ENCODE measurements around the gene WASL. TPM values are rescaled to one million over a fixed set of nuclear protein-coding genes. Genes with fewer than 3 reads are reported as not detected.
"Not testable (repeated sequence)": the region's sequence is repeated elsewhere in the genome, so short reads cannot be mapped to it uniquely, and the experiment has no call there.

WASL gene
- total and polyA plus RNA-seq, 4 donors, result 21.3 to 48.2 (median 37.5) TPM

GRCh38 chr7:123635551-123636359 is 113.0 kb downstream of the WASL start:
- ATAC-seq (ENCODE audit: low FRiP score) (no peak), DNase-seq (no peak)
- intact Hi-C loops (cut with DNase I), result no loop called here

GRCh38 chr7:123634011-123634573 is 114.7 kb downstream of the WASL start:
- WGBS, 2 donors, result 78 to 89% methylated on average over 2 of the region's 2 CpGs
- H3K9me3 ChIP-seq (ENCODE audit: control insufficient read depth, low read length); DNase-seq; ATAC-seq (ENCODE audit: low FRiP score); H3K4me1 ChIP-seq (ENCODE audit: control insufficient read depth in 1 of 2, insufficient read depth in 2 of 2, low read length in 2 of 2); intact Hi-C loops (cut with DNase I); H3K4me3 ChIP-seq (ENCODE audit: low read length in 2 of 2); H3K36me3 ChIP-seq (ENCODE audit: control insufficient read depth in 1 of 2, insufficient read depth in 2 of 2, low read length in 1 of 2); H3K27me3 ChIP-seq (ENCODE audit: control insufficient read depth in 1 of 2, insufficient read depth in 2 of 2, low read length in 1 of 2); H3K27ac ChIP-seq (ENCODE audit: low read depth in 1 of 2, low read length in 2 of 2): not testable (repeated sequence)

More at GRCh38 chr7:123635551-123636359, 113.0 kb downstream of the WASL start:
- no peak overlapping the region for H3K27ac ChIP-seq (ENCODE audit: low read depth in 1 of 2, low read length in 2 of 2)
- no peaks in the 10 kb centered on the region for H3K9me3 ChIP-seq (ENCODE audit: control insufficient read depth, low read length)
- H3K36me3 ChIP-seq (ENCODE audit: control insufficient read depth in 1 of 2, insufficient read depth in 2 of 2, low read length in 1 of 2), result no peaks in the 10 kb centered on the region
- no peak overlapping the region for H3K4me3 ChIP-seq (ENCODE audit: low read length in 2 of 2)
- H3K27me3 ChIP-seq (ENCODE audit: control insufficient read depth in 1 of 2, insufficient read depth in 2 of 2, low read length in 1 of 2), result no peaks in the 10 kb centered on the region
- no peaks in the 10 kb centered on the region for H3K4me1 ChIP-seq (ENCODE audit: control insufficient read depth in 1 of 2, insufficient read depth in 2 of 2, low read length in 2 of 2)
- 43 to 49% methylated on average over 4 of the region's 4 CpGs for WGBS, 2 donors

- intact Hi-C loops (cut with DNase I), result no loop called here
- H3K4me1 ChIP-seq (ENCODE audit: control insufficient read depth in 1 of 2, insufficient read depth in 2 of 2, low read length in 2 of 2), result no peaks in the 10 kb centered on the region
- H3K27me3 ChIP-seq (ENCODE audit: control insufficient read depth in 1 of 2, insufficient read depth in 2 of 2, low read length in 1 of 2), result no peaks in the 10 kb centered on the region
- no peak overlapping the region for H3K27ac ChIP-seq (ENCODE audit: low read depth in 1 of 2, low read length in 2 of 2)
- DNase-seq (no peak), ATAC-seq (ENCODE audit: low FRiP score) (no peak)
- H3K9me3 ChIP-seq (ENCODE audit: control insufficient read depth, low read length), result no peaks in the 10 kb centered on the region
- 78 to 86% methylated on average over 7 of the region's 7 CpGs for WGBS, 2 donors
- H3K4me3 ChIP-seq (ENCODE audit: low read length in 2 of 2), result no peak overlapping the region
- H3K36me3 ChIP-seq (ENCODE audit: control insufficient read depth in 1 of 2, insufficient read depth in 2 of 2, low read length in 1 of 2), result no peaks in the 10 kb centered on the region
These were observed 115.2 kb downstream of the WASL start for GRCh38 chr7:123633553-123633952.

- Histone ChIP-seq H3K27ac (ENCODE audit: low read depth in 1 of 2, low read length in 2 of 2) (no peak overlapping the region), H3K27me3 (ENCODE audit: control insufficient read depth in 1 of 2, insufficient read depth in 2 of 2, low read length in 1 of 2) (no peaks in the 10 kb centered on the region), H3K9me3 (ENCODE audit: control insufficient read depth, low read length) (no peaks in the 10 kb centered on the region), H3K4me3 (ENCODE audit: low read length in 2 of 2) (no peak overlapping the region), H3K36me3 (ENCODE audit: control insufficient read depth in 1 of 2, insufficient read depth in 2 of 2, low read length in 1 of 2) (no peaks in the 10 kb centered on the region), H3K4me1 (ENCODE audit: control insufficient read depth in 1 of 2, insufficient read depth in 2 of 2, low read length in 2 of 2) (no peaks in the 10 kb centered on the region)
- DNase-seq, result no peak
- no peak for ATAC-seq (ENCODE audit: low FRiP score)
- 72 to 79% methylated on average over 2 of the region's 2 CpGs for WGBS, 2 donors
- intact Hi-C loops (cut with DNase I), result no loop called here
These were observed 116.0 kb downstream of the WASL start for GRCh38 chr7:123632808-123633207.

Other genes with a start within 250 kb of the WASL start
- gene IQUB, start 214.4 kb downstream of the WASL start, total RNA-seq, result under 1 TPM; 0.39 to 0.81 TPM
- under 1 TPM in 1 of 2 donors, not detected in 1; 0.59 TPM for gene IQUB, start 214.4 kb downstream of the WASL start, polyA plus RNA-seq
- gene NDUFA5, start 191.2 kb downstream of the WASL start, total RNA-seq, result 10 to 100 TPM; 51.1 to 53.6 TPM
- 100 to 1,000 TPM in 1 of 2 donors, 10 to 100 TPM in 1; 79.7 to 138 TPM for gene NDUFA5, start 191.2 kb downstream of the WASL start, polyA plus RNA-seq
- gene ASB15, start 147.2 kb downstream of the WASL start, total RNA-seq, result not detected
- gene ASB15, start 147.2 kb downstream of the WASL start, polyA plus RNA-seq, result under 1 TPM in 1 of 2 donors, not detected in 1; 0.13 TPM
- not detected for gene LMOD2, start 93.1 kb downstream of the WASL start, total RNA-seq
- 1 to 10 TPM in 1 of 2 donors, not detected in 1; 1.8 TPM for gene LMOD2, start 93.1 kb downstream of the WASL start, polyA plus RNA-seq
- gene HYAL4, start 96.2 kb upstream of the WASL start, total RNA-seq, result not detected
- gene HYAL4, start 96.2 kb upstream of the WASL start, polyA plus RNA-seq, result not detected
- gene SPAM1, start 176.2 kb upstream of the WASL start, total RNA-seq, result not detected
- not detected for gene SPAM1, start 176.2 kb upstream of the WASL start, polyA plus RNA-seq